Activated CD4-positive, alpha-beta T cell treated with anti-CD3 and anti-CD28 coated beads, Interleukin-2, amount 50 U/mL, for 16 hours (primary cell): Measurements from ENCODE around the gene ELK3.

Source experiments
- DNase-seq: peaks from one replicate; pipeline ENCODE4 v3.0.0-alpha.2; 2020

Gene ELK3

GRCh38 chr12:96189781-96190180 is 4.4 kb upstream of the ELK3 start:
- DNase-seq, result no peak

DNA sequence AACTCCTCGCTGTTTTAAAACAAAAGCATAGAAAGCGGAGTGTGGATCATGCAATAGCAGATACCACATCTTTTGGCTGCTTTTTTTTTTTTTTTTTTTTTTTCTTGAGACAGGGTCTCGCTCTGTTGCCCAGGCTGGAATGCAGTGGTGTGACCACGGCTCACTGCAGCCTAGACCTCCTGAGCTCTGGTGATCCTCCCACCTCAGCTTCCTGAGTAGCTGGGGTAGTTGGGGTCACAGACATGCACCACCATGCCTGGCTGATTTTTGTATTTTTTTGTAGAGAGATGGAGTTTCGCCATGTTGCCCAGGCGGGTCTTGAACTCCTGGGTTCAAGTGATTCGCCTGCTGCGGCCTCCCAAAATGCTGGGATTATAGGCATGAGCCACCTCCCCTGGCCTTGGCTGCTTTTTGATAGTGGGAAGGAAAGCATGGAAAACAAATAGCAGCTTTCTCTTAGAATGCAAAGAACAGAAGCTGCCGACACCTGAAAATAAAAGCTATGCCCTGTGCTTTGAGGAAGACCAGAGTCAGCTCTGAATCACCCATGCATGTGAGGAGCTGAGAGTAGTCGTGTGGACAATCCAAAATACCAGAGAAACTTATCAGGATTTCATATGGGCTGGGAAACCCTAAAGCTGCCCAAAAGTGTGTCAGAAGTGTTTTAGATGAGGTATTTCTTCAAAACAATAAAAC is 3.6 kb upstream of the ELK3 start:
- DNase-seq, result no peak

- no peak for DNase-seq
These were observed 1.1 kb upstream of the ELK3 start for GRCh38 chr12:96192926-96193573.

- no peak for DNase-seq
These were observed 358 bp downstream of the ELK3 start for GRCh38 chr12:96194576-96194889.

- DNase-seq, result peak; percentile 92
These were observed 1.0 kb downstream of the ELK3 start for GRCh38 chr12:96194971-96195844.

DNA sequence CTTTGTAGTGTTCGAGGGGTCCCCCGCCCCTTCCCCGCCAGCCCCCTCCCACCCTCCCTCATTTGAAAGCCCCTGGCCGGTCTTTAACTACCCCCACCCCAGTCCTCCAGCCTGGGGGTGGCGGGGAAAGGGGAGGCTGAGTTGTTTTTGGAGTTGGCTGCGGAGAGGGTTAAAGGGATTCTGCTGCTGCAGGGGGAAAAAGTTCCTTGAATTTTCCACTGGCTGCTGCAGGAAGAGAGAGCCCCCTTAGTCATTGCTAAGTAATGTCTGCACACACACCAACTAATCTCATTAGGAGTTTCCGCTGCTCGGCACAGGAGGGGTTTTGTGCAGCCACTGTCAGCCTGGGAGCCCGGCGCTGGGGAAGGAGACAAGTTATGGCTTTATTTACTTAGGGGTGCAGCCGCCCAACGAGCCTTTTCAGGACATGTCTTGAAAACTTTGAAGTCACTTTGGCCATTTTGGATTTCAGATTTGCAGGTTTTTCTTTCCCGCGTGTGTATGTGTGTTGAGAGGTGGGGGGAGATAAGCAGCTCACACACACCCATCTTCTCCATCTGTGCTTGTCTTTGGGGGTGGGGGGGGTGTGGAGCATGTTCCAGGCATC is 1.8 kb downstream of the ELK3 start:
- peak; percentile 40 for DNase-seq

DNA sequence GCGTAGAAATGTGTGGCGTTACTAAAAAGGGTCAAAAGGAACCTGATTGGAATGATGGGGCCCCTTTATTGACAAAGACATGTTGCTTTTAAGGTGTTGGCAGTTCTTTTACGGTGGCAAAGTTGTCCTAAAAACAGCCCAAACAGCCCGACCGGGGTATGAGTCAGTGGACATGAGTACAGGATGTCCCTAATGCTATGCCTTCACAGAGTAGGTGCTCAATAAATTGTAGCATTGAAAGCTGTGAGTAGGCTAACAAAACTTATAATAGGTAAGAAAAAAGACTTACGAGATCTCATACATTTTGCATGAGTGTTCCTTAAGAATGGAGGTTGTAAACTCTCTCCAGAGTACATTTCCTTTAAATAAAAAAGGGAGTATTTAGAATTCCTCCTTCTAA is 2.6 kb downstream of the ELK3 start:
- DNase-seq, result peak; percentile 56

DNA sequence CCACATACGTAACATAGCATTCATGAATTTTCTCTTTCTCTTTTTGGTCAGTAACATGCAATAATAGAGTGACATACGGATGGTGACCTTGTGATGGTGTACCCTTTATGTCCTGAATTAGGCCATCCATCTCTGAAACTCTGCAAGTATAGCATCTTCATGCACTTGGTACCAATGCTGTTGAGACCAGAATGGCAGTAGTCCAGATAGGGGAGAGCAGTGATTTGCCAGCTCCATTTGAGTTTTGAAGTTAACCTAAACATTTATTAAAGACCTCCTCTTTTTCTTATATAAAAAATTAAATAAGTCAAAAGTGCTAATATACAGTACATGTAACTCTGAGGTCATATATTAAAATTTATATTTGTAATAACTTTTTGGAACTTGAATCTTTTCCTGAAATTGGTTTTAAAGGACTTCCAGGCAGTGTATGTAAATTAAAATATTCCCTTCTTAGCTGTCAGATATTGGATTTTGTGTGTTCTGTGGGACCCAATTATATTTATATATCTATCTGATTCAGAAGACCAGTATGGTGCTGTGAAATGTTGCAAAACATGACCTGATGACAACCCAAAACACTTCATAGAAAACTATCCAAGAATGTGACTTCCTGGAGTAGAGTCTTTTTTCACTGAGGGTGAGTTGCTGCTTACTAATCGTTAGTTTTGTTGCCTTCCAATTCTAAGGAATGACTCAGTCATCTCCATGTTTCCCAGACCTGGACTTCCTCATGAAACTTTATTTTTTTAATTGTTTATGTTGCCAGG is 3.5 kb downstream of the ELK3 start:
- no peak for DNase-seq

- DNase-seq, result peak; percentile 65
These were observed 4.8 kb downstream of the ELK3 start for GRCh38 chr12:96198965-96199364.

GRCh38 chr12:96199464-96199863 is 5.3 kb downstream of the ELK3 start:
- DNase-seq, result no peak

- DNase-seq, result no peak
These were observed 7.4 kb downstream of the ELK3 start for GRCh38 chr12:96201272-96202227.

- DNase-seq, result no peak
These were observed 10.2 kb downstream of the ELK3 start for GRCh38 chr12:96204381-96204780.

- DNase-seq, result peak; percentile 50
These were observed 11.7 kb downstream of the ELK3 start for GRCh38 chr12:96205908-96206307.

DNA sequence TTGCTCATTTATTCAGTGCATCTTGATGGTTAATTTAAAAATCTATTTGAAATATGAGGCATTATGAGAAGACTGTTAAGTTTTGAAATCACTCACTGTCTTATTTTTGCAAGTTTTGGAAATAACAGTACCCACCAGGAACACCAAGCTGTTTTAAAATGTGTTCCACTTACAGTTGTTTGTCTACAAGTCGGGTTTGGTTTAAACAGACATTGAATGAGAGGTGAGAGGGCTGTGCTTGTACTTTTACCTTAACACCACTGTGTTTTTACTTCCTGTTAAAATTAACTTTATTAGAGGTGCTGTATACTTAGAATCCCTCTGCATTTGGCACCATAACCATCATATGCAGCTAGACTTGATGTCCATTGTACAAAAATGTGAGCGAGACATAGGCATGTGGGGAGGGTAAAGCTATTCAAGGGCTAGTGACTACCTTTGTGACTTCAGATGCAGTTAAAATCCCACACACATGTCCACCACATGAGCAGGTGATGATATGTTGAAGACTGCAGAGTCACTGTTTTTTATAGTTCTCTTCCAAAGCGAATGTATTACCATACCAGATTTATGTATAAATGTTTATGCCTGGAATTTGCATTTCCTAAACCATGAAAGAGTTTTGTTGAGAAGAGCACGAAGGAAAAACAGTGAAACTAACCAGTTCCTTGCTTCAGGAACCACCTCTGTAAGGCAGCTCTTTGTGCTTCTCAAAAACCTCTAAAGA is 12.9 kb downstream of the ELK3 start:
- peak; percentile 55 for DNase-seq

- no peak for DNase-seq
These were observed 14.2 kb downstream of the ELK3 start for GRCh38 chr12:96208346-96208745.

DNA sequence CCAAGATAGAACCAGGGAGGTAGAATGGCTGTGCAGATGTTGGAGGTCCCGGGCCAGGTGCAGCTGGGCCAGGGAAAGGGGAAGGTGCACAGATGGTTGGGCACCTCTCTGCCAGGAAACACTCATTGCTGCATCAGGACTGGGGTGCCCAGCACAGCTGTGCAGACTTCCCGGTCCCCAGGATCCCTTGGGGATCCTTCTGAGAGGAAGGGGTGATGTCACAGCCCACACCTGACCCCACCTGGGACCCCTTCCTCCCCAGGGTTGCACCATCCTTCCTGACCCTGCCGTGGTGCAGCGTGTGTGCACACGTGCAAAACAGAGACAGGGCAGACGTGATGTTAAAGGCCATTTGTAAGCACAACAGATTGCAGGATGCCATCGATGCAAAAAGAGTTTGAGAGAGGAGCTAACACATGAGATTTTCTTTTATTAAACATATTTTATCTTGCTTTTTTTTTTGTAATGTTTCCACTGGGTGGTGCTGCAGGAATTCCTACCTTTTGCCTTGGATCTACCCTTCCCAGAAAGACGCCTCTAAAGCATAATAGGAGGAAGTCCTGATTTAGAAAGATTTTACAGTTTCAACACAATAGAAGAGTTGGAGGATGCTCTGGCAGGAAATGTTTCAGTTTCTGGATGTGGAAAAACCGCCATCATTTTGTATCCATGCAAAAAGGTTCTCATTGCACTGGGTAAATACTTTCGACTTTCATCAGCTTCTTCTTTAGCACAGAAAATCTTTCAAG is 14.8 kb downstream of the ELK3 start:
- no peak for DNase-seq

DNA sequence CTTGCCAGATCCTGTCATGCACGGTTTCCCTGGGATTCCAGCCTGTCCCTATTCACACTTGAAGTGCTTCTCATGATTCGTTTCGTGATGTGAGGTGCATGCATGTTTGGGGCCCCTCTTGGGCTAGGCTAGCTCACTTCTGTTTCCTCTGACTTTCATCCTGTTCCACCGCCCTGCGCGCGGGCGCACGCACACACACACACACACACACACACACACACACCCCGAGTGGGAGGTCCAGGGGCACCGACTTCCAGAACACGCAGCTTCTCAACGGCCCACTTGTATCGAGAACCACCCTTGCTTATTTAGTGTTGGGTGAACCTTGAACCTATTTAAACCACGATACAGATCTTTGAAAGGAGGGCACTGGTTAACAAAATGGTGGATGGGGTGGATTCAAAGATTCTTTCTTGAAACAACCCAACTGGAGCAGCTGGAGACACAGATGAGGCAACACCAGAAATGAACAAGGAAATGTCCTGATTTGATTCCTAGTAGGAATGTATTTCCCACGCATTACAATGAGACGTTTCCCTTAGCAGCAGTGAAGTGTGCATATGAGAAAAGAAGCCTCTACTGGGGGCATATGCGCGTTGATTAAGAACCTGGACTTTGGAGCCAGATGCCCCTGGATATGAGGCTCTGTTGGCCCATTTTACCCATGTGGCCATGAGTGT is 16.3 kb downstream of the ELK3 start:
- DNase-seq, result peak; percentile 68

GRCh38 chr12:96211988-96212387 is 17.8 kb downstream of the ELK3 start:
- no peak for DNase-seq
